ENCODE measurements around the gene DACH1.

The DACH1 gene

DNA sequence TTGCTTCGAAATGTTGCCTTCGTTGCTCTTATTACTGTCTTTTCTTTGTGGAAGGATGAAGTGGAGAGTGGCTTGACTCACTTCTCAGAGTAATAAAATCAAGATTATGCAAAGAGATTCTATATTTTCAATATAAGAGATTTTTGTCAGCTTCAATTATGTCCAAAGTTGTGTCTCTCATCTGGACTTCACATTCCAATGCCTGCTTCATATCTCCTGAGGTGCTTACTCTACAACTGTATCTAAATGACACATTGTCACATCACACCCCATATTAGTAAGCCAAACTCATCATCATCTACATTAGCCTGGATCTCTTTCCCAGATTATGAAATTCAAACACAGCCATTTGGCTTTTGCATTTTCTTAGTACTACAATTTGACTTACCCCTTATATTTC lies 409.4 kb downstream of the DACH1 start:
- TF ChIP-seq, protein P1, sequence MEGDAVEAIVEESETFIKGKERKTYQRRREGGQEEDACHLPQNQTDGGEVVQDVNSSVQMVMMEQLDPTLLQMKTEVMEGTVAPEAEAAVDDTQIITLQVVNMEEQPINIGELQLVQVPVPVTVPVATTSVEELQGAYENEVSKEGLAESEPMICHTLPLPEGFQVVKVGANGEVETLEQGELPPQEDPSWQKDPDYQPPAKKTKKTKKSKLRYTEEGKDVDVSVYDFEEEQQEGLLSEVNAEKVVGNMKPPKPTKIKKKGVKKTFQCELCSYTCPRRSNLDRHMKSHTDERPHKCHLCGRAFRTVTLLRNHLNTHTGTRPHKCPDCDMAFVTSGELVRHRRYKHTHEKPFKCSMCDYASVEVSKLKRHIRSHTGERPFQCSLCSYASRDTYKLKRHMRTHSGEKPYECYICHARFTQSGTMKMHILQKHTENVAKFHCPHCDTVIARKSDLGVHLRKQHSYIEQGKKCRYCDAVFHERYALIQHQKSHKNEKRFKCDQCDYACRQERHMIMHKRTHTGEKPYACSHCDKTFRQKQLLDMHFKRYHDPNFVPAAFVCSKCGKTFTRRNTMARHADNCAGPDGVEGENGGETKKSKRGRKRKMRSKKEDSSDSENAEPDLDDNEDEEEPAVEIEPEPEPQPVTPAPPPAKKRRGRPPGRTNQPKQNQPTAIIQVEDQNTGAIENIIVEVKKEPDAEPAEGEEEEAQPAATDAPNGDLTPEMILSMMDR (IDR thresholded peaks at IDR 0.05; ENCODE audit: low read depth, low read length) = no peak
- no peak for TF ChIP-seq EZH2phosphoT487 (IDR thresholded peaks at IDR 0.05; ENCODE audit: low read depth)
- no peak overlapping the region for H3K4me2 ChIP-seq (ENCODE audit: low read length)
- H3K79me2 ChIP-seq (ENCODE audit: low read length) = no peaks in the 10 kb centered on the region
- H2AFZ ChIP-seq (ENCODE audit: low read depth, low read length) = no peak overlapping the region
- no peaks in the 10 kb centered on the region for H3K36me3 ChIP-seq (replicated peaks; ENCODE audit: low read depth, low read length)
- H3K27ac ChIP-seq (ENCODE audit: low read length) = no peak overlapping the region
- no peak overlapping the region for H3K4me3 ChIP-seq (ENCODE audit: low read length)
- no peaks in the 10 kb centered on the region for H3K9me3 ChIP-seq (ENCODE audit: insufficient read depth, low read length)
- H3K27me3 ChIP-seq (ENCODE audit: low read depth, low read length) = no peaks in the 10 kb centered on the region
- no peaks in the 10 kb centered on the region for H4K20me1 ChIP-seq (ENCODE audit: insufficient read depth, low read length)
- peaks cover 9% of the 10 kb centered on the region; the same call in 1 of the 2 replicates for H3K4me1 ChIP-seq (ENCODE audit: low read length)
- no peak overlapping the region for H3K9ac ChIP-seq (ENCODE audit: low read length)

- Histone ChIP-seq H3K4me2 (ENCODE audit: low read length) (no peak overlapping the region), H3K9me3 (ENCODE audit: insufficient read depth, low read length) (no peaks in the 10 kb centered on the region), H3K9ac (ENCODE audit: low read length) (no peak overlapping the region), H3K4me1 (ENCODE audit: low read length) (peaks cover 9% of the 10 kb centered on the region; the same call in 1 of the 2 replicates), H2AFZ (ENCODE audit: low read depth, low read length) (no peak overlapping the region), H3K36me3 (replicated peaks; ENCODE audit: low read depth, low read length) (no peaks in the 10 kb centered on the region), H3K27ac (ENCODE audit: low read length) (no peak overlapping the region), H3K27me3 (ENCODE audit: low read depth, low read length) (no peaks in the 10 kb centered on the region), H3K79me2 (ENCODE audit: low read length) (no peaks in the 10 kb centered on the region), H3K4me3 (ENCODE audit: low read length) (no peak overlapping the region), H4K20me1 (ENCODE audit: insufficient read depth, low read length) (no peaks in the 10 kb centered on the region)
- TF ChIP-seq, protein P1 (IDR thresholded peaks at IDR 0.05; ENCODE audit: low read depth, low read length) = no peak
- no peak for TF ChIP-seq EZH2phosphoT487 (IDR thresholded peaks at IDR 0.05; ENCODE audit: low read depth)
Observed at GRCh38 chr13:71456136-71456535, 410.9 kb downstream of the DACH1 start.

DNA sequence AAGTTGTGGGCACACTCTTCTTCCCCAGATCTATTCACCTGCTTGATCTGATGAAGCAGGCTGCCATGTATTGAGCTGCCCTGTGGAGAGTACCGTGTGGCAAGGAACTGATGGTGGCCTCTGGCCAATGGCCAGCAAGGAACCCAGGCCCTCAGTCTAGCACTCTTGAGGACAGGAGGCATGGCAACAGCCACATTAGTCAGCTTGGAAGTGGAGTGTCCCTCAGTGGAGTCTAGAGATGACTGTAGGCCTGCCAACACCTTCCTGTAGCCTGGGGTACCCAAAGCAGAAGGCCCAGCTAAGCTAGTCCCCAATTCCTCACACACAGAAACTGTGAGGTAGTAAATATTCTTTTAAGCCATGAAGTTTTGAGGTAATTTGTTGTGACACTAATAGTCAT lies 412.5 kb downstream of the DACH1 start:
- no peaks in the 10 kb centered on the region for H3K4me1 ChIP-seq (ENCODE audit: low read length)
- H3K36me3 ChIP-seq (replicated peaks; ENCODE audit: low read depth, low read length) = no peaks in the 10 kb centered on the region
- no peaks in the 10 kb centered on the region for H3K79me2 ChIP-seq (ENCODE audit: low read length)

DNA sequence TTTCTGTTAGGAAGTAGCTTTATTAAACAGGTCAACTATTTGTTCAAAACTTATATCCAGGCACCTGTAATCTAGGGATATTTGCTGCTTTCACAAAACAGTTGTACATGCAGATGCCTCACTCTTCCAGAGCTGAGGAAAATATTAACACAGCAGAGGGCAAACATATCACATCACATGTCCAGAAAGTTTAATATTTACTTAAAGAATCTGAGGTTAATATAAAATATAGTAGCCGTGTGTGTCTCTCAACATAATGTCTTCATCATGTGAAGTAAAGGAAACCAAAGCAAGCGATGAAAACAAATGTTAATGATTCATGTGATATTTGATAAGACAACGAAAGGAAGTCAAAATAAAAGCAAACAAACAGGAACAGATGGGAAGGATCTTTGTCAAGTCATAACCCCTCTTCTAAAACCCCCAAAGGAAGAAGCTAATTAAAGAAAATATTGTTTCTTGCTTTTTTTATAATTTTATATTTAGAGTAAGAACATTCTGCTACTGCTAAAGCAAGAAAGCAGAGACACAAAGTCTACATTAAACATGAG lies 418.8 kb downstream of the DACH1 start:
- H3K4me3 ChIP-seq (ENCODE audit: low read length) = no peak overlapping the region
- no peak for TF ChIP-seq EZH2phosphoT487 (IDR thresholded peaks at IDR 0.05; ENCODE audit: low read depth)
- TF ChIP-seq, protein P1 (IDR thresholded peaks at IDR 0.05; ENCODE audit: low read depth, low read length) = no peak
- H3K9me3 ChIP-seq (ENCODE audit: insufficient read depth, low read length) = no peaks in the 10 kb centered on the region
- H4K20me1 ChIP-seq (ENCODE audit: insufficient read depth, low read length) = no peaks in the 10 kb centered on the region
- no peak overlapping the region for H2AFZ ChIP-seq (ENCODE audit: low read depth, low read length)
- no peaks in the 10 kb centered on the region for H3K4me1 ChIP-seq (ENCODE audit: low read length)
- H3K9ac ChIP-seq (ENCODE audit: low read length) = no peak overlapping the region
- H3K4me2 ChIP-seq (ENCODE audit: low read length) = no peak overlapping the region
- no peaks in the 10 kb centered on the region for H3K27me3 ChIP-seq (ENCODE audit: low read depth, low read length)
- no peak overlapping the region for H3K27ac ChIP-seq (ENCODE audit: low read length)
- no peaks in the 10 kb centered on the region for H3K36me3 ChIP-seq (replicated peaks; ENCODE audit: low read depth, low read length)
- no peaks in the 10 kb centered on the region for H3K79me2 ChIP-seq (ENCODE audit: low read length)

More for the DNA sequence above, 412.5 kb downstream of the DACH1 start:
- Histone ChIP-seq H3K27ac (ENCODE audit: low read length) (no peak overlapping the region), H4K20me1 (ENCODE audit: insufficient read depth, low read length) (no peaks in the 10 kb centered on the region), H3K4me2 (ENCODE audit: low read length) (no peak overlapping the region), H3K9ac (ENCODE audit: low read length) (no peak overlapping the region), H2AFZ (ENCODE audit: low read depth, low read length) (no peak overlapping the region), H3K27me3 (ENCODE audit: low read depth, low read length) (no peaks in the 10 kb centered on the region), H3K4me3 (ENCODE audit: low read length) (no peak overlapping the region), H3K9me3 (ENCODE audit: insufficient read depth, low read length) (no peaks in the 10 kb centered on the region)
- TF ChIP-seq, protein P1 (IDR thresholded peaks at IDR 0.05; ENCODE audit: low read depth, low read length) = no peak
- no peak for TF ChIP-seq EZH2phosphoT487 (IDR thresholded peaks at IDR 0.05; ENCODE audit: low read depth)
